HG03558 (cell line): ENCODE results near the gene SH3GLB1.
A peak's percentile ranks its signal among the peaks of the same experiment; 100 is the strongest.
"Not testable (repeated sequence)": the region's sequence is repeated elsewhere in the genome, so short reads cannot be mapped to it uniquely, and the experiment has no call there.

Source experiments
- ATAC-seq: cut with Tn5 transposase; IDR thresholded peaks from one replicate; pipeline ENCODE4 v1.9.1; 2021; ENCODE audit warnings: moderate number of reproducible peaks; ENCODE audit not compliant: unreplicated experiment; ENCODE audit errors: extremely low read depth

The SH3GLB1 gene

DNA sequence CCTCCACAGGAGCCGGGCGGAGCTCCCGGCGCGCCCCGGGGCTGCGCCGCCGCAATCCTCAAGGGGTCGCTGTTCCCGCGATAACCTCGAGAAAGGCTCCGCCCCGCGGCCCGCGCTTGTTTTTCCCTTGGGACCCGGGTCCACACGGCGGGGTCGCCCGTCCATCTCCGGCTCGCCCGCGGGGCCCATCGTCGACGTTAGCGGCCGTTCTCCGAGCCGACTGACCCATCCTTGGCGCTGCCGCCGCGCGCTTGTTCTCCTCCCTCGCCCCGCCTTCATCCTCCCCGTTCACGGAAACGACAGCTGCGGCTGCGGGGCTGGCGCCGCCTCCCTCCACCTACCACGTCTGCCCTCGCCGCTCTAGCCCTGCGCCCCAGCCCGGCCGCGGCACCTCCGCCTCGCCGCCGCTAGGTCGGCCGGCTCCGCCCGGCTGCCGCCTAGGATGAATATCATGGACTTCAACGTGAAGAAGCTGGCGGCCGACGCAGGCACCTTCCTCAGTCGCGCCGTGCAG, at the start of gene SH3GLB1:
Gene SH3GLB1, plus strand, starts transcription at position 119 of the 514 bp plus-strand sequence. Its CDS starts 324 bp downstream, at position 443.
- ATAC-seq: peak; percentile 78

DNA sequence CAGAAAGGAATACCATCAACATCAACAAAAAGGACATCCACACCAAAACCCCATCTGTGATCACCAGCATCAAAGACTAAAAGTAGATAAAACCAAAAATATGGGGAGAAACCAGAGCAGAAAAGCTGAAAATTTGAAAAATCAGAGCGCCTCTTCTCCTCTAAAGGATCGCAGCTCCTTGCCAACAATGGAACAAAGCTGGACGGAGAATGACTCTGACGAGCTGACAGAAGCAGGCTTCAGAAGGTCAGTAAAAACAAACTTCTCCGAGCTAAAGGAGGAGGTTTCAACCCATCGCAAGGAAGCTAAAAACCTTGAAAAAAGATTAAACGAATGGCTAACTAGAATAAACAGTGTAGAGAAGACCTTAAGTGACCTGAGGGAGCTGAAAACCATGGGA, 46.0 kb upstream of the SH3GLB1 start:
- ATAC-seq: not testable (repeated sequence)

DNA sequence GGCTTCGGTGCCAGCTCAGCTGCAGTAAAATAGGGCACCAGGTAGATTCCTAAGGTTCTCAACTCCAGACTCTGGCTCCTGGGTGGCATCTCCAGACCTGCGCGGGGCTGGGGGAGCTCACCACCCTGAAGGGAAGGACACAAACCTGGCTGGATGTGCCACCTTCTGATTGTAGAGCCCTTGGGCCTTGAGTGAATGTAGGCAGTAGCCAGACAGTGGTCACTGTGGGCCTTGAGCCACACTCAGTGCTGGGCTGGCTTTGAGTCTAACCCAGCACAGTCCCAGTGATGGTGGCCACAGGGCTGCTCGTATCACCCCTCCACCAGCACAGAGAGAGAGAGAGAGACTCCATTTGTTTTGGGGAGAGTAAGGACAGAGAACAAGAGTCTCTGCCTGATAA, 38.0 kb upstream of the SH3GLB1 start:
- ATAC-seq: no peak

DNA sequence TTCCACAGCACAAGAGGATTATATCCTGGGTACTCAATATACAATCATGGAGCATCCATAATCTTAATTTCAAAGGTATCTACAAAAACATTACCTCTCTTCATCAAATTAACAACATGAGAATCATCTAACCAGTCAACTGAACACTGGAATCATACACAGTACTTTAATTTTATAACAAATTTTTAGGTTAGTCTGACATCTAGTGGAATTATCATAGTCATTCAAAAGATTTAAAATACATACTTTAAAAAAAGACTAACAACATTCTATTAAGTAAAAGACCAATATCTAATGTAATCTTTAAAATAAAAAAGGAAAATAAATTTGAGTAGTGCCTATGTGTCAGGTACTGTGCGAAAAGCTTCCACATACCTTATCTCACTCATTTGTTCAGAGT, 16.8 kb upstream of the SH3GLB1 start:
- ATAC-seq: no peak

DNA sequence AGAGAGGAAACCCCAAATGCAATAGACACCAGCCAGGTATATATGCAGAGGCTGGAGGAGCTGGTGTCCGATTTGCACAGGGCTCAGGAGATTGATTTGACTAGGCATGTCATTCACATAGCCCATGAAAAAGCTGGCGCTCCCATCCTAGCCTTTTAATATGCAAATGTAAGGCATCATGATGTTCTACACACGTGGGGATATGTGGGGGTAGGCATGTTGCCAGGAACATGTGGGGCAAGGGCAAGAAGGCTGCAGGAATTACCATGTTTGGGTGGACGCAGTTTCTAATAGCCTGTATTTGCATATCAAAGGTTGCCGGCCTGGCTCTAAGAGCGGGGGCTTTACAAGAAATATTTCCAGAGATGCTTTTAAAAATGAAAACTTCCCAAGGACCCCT, 11.7 kb upstream of the SH3GLB1 start:
- ATAC-seq: no peak

DNA sequence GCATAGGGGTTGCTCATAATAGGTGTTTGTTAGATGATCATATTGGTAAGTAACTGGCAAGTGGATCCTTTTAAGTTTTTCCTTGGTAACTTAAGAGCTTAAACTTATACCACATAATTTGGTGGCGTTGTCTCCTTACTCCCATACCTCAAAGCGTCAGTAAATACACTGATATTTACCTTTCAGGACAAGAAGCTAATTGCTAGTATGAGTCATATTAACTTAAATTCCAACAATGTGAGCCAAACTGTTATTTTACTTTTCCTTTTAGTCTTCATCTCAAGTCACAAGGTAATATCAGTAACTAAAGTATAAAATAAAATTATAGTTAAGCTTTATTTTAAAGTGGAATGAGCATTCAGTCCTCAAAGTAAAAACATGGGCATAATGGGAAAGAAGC, 9.0 kb upstream of the SH3GLB1 start:
- ATAC-seq: no peak

DNA sequence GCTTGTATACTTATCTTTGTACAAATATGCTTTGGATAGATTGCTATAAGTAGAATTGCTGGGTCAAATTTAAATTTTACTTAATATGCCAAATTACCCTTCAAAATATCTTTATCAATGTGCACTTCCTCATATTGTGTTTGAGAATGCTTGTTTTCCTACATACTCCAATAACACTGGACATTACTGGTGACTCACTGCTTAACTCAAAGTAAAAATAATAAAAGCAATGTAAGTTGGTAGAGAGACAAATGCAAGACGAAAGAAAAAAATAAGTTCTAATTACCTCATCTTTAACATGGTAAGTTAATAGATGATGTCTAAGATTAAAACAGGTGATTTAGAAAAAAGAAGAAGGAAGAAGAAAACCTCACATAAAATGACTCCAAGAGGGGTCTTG, 7.9 kb upstream of the SH3GLB1 start:
- no peak for ATAC-seq

DNA sequence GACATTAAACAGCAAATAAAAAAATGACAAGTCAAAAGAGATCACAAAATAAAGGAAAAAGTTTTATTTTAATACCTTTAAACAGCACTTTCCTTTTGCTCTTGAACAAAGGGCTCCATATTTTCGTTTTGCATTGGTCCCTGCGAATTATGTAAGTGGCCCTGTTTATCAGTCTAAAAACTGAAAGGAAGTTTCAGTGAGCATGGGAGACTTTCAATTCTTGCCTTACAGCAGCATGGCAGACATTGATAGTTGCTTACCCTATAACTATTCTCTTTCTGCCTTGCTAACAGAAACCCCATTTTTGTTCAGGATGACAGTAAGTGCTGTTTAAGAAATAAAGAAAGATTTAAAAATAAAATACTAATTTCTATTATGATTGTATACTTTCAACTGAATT, 5.2 kb upstream of the SH3GLB1 start:
- ATAC-seq: no peak

DNA sequence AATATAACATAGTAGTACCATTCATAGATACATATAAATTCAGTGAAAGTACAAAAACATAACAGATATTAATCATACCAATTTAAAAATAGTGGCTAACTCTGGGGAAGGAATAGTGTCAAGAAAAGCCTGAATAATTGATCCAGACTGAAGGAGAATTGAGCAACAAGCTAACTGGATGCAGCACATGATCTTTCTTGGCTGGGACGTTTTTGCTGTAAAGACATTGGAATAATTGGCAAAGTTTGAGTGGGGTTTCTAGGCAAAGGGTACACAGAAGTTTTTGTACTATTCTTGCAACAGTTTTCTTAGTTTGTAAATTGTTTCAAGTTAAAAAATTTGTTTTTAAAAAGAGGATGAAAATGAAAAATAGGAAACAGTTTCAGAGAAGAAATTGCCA, 2.6 kb upstream of the SH3GLB1 start:
- no peak for ATAC-seq

DNA sequence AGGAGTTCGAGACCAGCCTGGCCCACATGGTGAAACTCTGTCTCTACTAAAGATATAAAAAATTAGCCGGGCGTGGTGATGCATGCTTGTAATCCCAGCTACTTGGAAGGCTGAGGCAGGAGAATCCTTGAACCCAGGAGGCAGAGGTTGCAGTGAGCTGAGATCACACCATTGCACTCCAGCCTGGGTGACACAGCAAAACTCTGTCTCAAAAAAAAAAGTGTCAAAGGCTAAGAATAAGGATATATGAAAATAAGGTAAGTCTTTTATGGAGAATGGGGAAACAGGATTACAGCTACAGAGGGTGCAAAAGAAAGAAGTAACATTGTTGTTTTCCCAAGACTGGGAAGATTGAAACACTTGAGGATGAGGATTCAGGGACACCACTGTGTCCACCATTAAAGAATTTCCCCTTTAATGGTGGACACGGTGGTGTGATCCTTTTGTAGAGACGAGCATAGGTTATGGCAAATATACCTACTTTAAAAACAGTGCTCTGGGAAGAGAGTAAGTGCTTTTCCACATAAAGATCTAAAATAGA, 1.4 kb upstream of the SH3GLB1 start:
- ATAC-seq: not testable (repeated sequence)

DNA sequence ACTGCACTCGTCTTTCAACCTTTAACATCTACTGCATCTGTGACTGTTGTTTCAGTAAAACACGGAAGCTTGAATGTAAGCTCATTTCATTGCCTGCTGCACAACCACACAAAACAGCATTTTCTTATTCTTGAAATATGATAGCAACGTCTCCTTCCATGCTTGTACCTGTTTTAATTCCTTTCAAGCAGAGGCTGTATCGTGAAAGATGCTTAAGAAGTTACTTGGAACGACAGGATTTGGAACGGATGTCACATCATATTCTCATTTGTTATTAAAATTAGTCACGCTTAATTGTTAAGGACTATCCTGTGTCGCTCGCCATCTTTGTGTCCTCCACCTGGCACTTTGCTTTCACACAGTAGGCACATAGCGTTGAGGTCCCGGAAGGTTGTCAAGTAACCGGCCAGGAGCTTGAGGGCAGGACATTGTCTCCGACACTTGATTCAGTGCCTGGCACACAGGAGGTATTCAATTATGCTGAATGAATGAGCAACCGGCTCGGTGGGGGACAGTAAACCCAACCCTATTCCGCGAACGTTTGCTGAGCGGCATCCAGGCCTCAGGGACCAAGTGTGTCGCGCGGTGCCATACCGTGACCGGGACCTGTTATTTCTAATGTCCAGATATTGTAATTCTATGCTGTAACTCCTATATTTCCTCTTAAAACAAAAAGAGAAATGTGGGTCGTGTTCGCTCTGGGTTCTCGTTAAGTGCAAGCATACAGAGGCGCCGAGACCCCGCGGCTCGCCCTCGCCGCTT, 499 bp upstream of the SH3GLB1 start:
- ATAC-seq: peak; percentile 10

DNA sequence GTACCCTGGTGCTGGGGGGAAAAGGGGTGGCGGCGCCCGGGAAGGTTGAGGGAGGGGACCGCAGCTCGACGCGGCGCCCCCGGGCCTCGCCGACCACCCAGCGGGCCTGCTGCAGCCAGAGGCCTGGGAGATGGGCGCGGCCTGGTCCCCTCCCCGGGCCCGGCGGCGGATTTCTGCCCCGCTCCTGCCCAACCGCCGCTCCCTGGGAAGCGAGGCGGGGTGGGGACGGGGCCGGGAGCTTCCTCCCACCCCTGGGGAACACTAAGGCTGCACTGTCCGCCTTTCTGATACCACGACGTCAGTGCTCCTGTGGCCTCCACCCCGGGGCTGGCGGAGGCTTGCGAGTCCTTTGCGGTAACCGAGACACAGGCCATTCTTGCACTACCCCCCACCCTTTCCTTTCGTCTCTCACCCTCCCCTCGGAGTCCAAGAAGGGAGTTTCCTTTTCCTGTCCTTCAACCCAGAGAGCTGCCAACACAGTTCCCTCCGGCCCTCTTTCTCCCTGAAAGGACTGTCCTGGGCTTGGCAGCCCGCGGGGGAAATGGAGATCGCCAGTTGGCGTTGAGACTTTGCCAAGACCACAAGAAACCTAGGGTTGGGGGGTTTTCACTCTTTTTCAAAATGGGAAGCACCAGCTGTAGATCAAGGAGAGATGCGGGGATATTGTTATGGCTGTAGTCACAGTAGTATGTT, 742 bp downstream of the SH3GLB1 start:
- peak; percentile 13 for ATAC-seq

DNA sequence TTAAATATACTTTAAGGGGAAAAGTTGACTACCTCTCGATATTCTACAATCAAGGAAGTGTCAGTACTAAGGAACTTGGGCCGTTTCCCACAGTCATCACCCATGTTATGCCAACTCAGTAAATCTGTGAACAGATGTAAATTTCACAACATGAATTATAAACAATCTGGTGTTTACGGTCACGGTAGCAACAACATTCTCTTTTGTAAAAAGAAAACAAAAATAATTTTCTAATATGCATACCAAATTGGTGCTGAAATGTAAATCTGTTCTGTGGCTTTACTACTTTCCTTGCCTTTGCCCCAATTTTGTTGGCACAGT, 1.2 kb downstream of the SH3GLB1 start:
- no peak for ATAC-seq

DNA sequence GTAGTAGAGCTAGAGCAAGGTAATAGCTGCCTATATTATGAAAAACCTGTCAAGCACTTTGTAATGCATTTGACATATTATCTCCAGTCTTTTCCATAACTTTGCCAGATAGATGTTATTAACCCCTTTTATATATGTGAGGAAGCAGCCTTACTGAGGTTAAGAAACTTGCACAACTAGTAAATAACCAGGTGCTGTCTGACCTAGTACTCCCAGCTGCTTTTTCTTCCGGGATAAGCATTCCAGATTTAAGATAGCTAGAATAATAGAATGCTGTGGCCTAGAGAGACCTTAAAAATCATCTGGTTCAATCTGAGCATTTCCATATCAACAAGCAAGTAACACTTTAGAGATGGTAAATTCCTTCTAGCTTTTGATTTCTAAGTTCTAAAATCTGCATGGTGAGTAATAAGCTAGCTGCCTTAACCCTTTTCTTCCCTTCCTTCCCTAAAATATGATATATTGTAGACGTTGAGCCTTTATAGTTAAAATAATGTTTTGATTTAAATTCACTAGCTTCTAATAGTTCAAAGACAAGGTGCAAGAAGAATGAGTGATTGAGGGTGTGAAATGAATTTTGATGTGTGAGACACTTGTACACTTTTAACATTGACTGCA, 1.8 kb downstream of the SH3GLB1 start:
- ATAC-seq: no peak

DNA sequence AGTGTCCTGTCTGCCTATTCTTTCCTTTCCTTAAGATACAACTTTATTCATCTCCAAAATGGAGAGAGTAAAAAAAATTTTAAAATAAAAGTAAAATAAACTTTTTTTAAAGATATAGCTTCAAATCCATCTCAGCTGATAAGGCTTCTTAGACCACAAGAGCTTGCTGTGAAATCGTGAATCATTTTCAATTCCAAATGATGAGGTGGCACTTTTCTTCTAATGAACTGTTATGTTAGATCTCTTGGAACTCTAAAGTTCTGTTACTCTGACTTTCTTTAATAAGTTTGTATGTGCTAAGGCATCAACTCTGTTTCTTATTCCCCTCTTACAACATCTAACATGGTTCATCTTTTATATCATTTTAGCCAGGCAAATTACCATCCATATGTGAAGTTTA, 4.5 kb downstream of the SH3GLB1 start:
- no peak for ATAC-seq

DNA sequence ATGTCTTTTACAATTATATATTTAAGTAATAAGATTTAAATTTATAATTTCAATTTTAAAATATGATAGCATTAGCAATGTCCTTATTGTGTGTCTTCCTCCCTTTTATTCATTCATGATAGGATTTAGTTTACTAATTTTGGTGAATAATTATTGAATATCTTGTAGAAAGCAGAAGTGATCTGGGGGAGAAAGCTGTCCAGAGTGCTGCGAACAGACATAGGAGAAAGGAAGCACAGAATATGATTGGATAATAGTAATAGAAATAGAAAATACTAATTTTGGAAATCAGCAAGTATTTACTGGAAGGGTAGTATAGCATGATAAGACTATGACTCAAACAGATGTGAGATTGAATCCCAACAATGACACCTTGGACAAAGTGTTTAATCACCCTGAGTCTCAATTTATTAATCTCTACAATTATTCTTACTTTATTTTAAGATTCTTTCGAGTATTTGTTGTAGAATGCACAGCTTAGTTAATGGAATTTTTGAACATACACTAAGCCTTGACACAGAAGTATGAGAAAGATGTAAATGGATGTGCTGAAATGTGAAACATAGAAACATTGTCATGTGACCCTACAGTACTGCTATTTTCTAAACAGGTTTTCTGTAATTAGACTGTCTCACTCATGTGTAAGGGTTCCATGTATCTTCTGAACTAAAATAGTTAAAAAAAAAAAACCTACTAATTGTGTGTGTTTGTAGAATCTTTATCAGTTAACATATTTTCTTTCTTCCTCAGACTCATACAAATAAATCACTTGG, 7.9 kb downstream of the SH3GLB1 start:
- ATAC-seq: no peak

DNA sequence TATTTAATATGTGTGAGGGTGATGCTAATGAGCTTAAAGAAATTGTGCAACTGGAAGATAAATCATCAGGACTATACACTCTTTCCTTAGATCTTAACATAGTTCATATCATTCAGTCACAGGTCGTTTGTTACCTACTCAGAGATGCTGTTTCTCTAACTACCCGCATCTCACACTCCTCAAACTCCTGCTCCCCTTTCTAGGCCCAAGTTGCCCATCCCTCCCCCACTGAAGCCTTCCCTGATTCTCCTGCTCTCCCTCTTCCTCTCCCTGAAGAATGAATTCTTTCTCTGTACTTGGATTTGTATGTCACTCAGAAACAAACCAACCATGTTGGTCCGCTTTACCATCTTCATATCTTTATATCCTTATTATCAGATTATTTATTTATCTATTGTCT, 9.1 kb downstream of the SH3GLB1 start:
- ATAC-seq: no peak

DNA sequence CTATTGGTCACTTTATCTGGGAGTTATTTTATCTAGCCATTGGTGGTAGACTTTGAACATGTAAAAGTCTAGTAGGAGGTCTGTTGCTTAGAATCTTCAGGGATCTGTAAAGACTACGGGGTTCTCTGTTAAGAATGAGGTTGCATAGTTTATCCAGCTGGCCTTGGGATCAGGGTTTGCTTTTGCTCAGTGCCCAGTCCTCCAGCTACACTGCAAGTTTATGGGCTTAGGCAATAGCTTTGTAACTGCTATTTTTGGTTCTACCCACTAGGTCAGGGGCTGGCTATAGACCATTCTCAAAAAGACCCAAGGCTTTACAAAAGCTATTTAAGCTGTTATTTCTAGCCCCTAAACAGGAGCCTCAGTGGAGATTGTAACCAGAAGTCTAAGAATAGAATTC, 9.8 kb downstream of the SH3GLB1 start:
- ATAC-seq: no peak

DNA sequence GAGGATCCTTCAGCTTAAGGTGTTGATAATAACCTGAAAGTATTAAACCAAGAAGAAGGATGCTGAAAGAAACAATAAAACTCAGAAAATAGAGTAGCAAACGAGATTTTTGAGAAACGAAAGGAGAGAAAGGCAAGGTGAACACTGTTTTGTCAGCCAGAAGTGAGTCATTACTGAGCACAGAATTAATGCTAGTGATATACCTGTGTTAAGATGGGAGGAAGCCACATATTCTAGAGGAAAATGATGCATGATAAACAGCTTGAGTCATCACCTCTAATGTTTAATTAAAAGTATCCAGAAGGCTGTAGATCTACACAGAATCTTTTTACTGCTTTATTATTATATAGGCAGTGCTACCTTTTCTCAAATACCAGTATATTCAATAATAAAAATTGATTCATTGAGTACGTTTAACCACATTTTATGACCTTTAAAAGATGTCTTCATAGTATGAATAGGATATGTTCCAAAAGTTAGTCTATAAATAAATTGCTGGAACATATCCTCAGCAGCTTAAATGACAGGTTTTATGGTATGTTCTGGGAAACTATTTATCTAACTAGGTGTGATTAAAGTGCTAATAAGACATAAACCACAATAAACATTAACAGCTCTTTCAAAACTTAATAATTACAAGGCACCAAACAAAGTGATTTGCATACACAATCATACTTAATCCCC, 10.3 kb downstream of the SH3GLB1 start:
- no peak for ATAC-seq

DNA sequence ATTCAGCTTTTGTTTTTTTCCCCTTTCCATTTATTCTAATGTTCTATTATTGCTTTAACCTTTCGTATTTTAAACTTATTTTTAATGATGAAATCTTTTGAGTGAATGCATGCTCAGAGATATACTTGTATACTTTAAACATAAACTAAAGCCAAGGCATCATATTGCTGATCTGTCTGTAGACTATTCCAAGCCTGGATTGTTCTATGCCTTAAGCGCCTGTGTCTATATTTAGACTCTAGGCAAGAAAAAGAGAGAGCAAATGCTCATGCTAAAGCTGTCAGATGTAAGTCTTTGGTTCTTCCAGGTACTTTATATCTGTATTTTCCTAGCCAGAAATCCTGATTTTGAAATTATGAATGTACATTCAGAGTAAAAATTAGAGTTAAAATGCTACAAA, 14.4 kb downstream of the SH3GLB1 start:
- no peak for ATAC-seq
